ENCODE data around the gene NRG2. TPM values are rescaled to one million over a fixed set of nuclear protein-coding genes. Genes with fewer than 3 reads are reported as not detected.

NRG2 gene
- total RNA-seq, 3 donors from 2014 or later: 5.9 to 16.5 (median 7.2) TPM

DNA sequence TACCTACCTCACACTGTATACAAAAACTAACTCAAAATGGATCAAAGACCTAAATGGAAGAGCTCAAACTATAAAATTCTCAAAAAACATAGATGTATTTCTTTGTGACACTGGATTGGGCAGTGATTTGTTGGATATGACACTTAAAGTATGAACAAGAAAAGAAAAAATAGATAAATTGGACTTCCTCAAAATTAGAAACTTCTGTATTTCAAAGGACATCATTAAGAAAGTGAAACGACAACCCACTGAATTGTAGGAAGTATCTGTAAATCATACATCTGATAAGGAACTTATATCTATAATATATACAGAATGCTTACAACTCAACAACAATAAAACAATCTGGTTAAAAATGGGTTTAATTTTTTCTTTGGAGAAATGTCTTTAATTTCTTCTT, 96.7 kb downstream of the NRG2 start:
- Histone ChIP-seq H3K27ac (no peak overlapping the region), H3K4me1 (peaks cover 0 to 8% of the 10 kb centered on the region in 2 donors), H3K27me3 (no peaks in the 10 kb centered on the region), H3K36me3 (no peaks in the 10 kb centered on the region), H3K4me3 (no peak overlapping the region), H3K9me3 (peaks cover 4 to 15% of the 10 kb centered on the region in 2 donors)
- intact Hi-C loops (cut with DNase I; ENCODE audit: low total_unique reads): loop anchor here (5.0 kb wide), 1 partner anchor 39 kb away; no protein-coding TSS in a partner anchor
- DNase-seq (ENCODE audit: low spot score in 2 of 2): no peak
- TF ChIP-seq POLR2AphosphoS5 (IDR thresholded peaks at IDR 0.05) (no peak), POLR2A (IDR thresholded peaks at IDR 0.05) (no peak), CTCF (IDR thresholded peaks at IDR 0.05) (no peak)

- Histone ChIP-seq H3K9me3 (peaks cover 4 to 16% of the 10 kb centered on the region in 2 donors), H3K27me3 (no peaks in the 10 kb centered on the region), H3K4me3 (no peak overlapping the region), H3K27ac (no peak overlapping the region), H3K36me3 (no peaks in the 10 kb centered on the region), H3K4me1 (peaks cover 0 to 8% of the 10 kb centered on the region in 2 donors)
- intact Hi-C loops (cut with DNase I; ENCODE audit: low total_unique reads): loop anchor here (5.0 kb wide), 1 partner anchor 39 kb away; no protein-coding TSS in a partner anchor
- no peak for DNase-seq (ENCODE audit: low spot score in 2 of 2)
- TF ChIP-seq POLR2AphosphoS5 (IDR thresholded peaks at IDR 0.05) (no peak), CTCF (IDR thresholded peaks at IDR 0.05) (no peak), POLR2A (IDR thresholded peaks at IDR 0.05) (no peak)
Observed at GRCh38 chr5:139946006-139946405, 97.1 kb downstream of the NRG2 start.

DNA sequence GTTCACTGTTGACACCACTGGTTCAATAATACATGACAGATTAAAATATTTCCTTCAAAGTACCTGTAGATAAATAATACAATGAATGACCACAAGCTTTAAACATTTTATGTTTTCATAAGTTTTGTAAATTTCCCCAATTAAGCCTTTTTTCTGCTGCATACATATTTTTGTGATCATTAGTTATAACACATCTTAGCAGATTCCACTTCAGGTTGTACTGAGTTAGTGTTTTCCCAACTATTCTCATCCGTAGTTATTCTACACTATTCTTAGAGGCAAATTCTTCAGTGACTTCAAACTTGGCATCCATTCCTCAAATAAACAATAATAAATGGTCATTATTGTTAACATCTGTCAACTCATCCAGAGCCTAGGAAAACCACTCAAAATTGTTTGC, 100.9 kb downstream of the NRG2 start:
- intact Hi-C loops (cut with DNase I; ENCODE audit: low total_unique reads): no loop called here
- H3K4me1 ChIP-seq: no peaks in the 10 kb centered on the region
- H3K9me3 ChIP-seq: peaks cover 4 to 21% of the 10 kb centered on the region in 2 donors
- H3K27me3 ChIP-seq: no peaks in the 10 kb centered on the region
- DNase-seq (ENCODE audit: low spot score in 2 of 2): no peak
- no peak overlapping the region for H3K4me3 ChIP-seq
- TF ChIP-seq CTCF (IDR thresholded peaks at IDR 0.05) (no peak), POLR2A (IDR thresholded peaks at IDR 0.05) (no peak), POLR2AphosphoS5 (IDR thresholded peaks at IDR 0.05) (no peak)
- H3K27ac ChIP-seq: no peak overlapping the region
- no peaks in the 10 kb centered on the region for H3K36me3 ChIP-seq

- Histone ChIP-seq H3K4me3 (no peak overlapping the region), H3K27me3 (no peaks in the 10 kb centered on the region), H3K27ac (no peak overlapping the region), H3K36me3 (no peaks in the 10 kb centered on the region), H3K4me1 (no peaks in the 10 kb centered on the region), H3K9me3 (no peaks in the 10 kb centered on the region)
- TF ChIP-seq POLR2A (IDR thresholded peaks at IDR 0.05): no peak
- no peak for TF ChIP-seq CTCF (IDR thresholded peaks at IDR 0.05)
- no peak for TF ChIP-seq POLR2AphosphoS5 (IDR thresholded peaks at IDR 0.05)
- intact Hi-C loops (cut with DNase I; ENCODE audit: low total_unique reads): no loop called here
- no peak for DNase-seq (ENCODE audit: low spot score in 2 of 2)
Observed at GRCh38 chr5:139930406-139930805, 112.7 kb downstream of the NRG2 start.

GRCh38 chr5:139926797-139927503, 116.1 kb downstream of the NRG2 start:
- intact Hi-C loops (cut with DNase I; ENCODE audit: low total_unique reads): no loop called here
- no peaks in the 10 kb centered on the region for H3K36me3 ChIP-seq

More at GRCh38 chr5:139926797-139927503, 116.1 kb downstream of the NRG2 start:
- H3K27ac ChIP-seq: no peak overlapping the region
- H3K9me3 ChIP-seq: no peaks in the 10 kb centered on the region
- no peaks in the 10 kb centered on the region for H3K4me1 ChIP-seq
- TF ChIP-seq POLR2AphosphoS5 (IDR thresholded peaks at IDR 0.05): no peak
- TF ChIP-seq POLR2A (IDR thresholded peaks at IDR 0.05): no peak
- TF ChIP-seq CTCF (IDR thresholded peaks at IDR 0.05): no peak
- no peak overlapping the region for H3K4me3 ChIP-seq
- no peaks in the 10 kb centered on the region for H3K27me3 ChIP-seq
- DNase-seq (ENCODE audit: low spot score in 2 of 2): no peak

Measured in breast epithelium (tissue), 4 donors.